HG02852 (cell line): ENCODE measurements around the gene CACNA1D.

ENCODE experiments used
- ATAC-seq: cut with Tn5 transposase; IDR thresholded peaks from one replicate; pipeline ENCODE4 v1.9.1; 2021; ENCODE audit warnings: mild to moderate bottlenecking, moderate library complexity; ENCODE audit not compliant: unreplicated experiment

The CACNA1D gene

DNA sequence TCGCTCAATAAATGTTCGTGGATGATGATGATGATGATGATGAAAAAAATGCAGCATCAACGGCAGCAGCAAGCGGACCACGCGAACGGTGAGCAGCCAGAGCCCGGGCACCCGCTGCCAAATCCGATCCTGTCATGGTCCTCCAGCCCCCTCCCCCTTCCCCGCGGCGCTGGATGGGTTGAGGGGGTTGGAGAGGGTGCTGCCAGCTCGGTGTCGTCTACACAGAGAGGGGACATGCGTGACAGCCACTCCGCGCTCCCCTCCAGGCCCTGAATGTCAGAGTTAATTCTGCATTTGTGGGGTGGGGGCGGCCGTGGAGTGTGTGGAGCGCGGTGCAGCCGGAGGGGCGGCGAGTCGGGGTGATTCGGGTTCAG lies 722 bp downstream of the CACNA1D start:
- no peak for ATAC-seq

DNA sequence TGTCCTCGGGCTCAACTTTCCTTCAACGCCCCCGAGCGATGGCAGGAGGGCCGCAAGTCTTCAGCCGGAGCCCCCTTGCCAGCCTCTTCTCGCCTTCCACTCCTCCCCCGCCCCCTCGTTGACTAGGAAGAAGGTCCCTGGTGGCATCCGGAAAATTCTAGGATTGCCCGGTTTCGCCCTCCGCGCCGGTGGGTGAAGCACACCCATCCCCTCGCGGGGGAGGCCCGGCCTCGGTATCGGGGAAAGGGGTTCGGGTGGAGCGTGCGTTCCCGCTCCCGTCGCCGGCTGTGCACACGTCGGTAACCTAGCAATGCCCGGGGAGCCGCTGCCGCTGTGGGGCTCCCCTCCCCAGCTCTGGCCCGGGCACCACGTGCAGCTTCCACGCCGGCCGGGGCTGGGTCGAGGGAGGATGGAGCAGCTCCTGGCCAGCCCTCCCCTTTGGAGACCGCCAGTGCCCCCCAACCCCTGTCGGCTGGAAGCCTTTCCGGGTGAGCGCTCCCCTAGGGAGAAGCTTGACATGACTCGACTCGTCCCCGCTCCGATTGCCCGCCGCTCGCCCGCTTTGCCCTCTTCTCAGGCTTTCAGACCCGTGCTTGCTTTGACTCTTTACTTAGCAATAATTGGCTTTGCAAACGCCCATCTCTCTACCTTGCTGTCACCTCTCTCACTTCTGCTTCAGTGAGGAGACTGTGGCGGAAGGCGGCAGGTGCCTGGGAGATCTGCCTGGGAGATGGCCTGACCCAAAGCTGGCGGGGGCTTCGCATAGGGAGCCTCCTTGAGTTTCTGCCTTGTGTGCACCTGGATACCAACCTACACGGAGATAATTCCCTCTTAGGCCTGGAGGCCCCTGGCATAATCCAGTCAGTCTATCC lies 1.3 kb downstream of the CACNA1D start:
- no peak for ATAC-seq

DNA sequence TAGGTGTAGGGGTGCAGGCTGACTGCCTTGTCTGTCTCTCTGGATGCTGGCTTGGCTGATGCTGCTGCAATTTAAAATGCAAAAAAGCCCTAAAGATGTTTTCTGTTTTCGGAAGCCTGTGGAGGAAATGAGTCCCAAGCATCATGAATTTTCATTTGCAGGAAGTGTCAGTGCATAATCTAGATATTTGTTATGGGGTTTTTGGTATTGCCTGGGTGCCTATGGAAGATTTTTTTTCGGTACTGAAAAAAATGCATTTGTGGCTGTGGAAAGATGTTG lies 1.9 kb downstream of the CACNA1D start:
- ATAC-seq: no peak

DNA sequence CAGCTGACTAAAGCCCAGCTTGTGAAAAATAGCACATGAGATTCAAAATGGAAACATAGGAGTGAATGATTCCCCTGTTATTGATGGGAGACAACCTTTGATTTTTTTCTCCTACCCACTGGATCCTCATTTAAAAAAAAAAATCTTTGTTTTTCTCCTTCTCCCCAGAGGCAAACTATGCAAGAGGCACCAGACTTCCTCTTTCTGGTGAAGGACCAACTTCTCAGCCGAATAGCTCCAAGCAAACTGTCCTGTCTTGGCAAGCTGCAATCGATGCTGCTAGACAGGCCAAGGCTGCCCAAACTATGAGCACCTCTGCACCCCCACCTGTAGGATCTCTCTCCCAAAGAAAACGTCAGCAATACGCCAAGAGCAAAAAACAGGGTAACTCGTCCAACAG lies 2.6 kb downstream of the CACNA1D start:
- no peak for ATAC-seq

DNA sequence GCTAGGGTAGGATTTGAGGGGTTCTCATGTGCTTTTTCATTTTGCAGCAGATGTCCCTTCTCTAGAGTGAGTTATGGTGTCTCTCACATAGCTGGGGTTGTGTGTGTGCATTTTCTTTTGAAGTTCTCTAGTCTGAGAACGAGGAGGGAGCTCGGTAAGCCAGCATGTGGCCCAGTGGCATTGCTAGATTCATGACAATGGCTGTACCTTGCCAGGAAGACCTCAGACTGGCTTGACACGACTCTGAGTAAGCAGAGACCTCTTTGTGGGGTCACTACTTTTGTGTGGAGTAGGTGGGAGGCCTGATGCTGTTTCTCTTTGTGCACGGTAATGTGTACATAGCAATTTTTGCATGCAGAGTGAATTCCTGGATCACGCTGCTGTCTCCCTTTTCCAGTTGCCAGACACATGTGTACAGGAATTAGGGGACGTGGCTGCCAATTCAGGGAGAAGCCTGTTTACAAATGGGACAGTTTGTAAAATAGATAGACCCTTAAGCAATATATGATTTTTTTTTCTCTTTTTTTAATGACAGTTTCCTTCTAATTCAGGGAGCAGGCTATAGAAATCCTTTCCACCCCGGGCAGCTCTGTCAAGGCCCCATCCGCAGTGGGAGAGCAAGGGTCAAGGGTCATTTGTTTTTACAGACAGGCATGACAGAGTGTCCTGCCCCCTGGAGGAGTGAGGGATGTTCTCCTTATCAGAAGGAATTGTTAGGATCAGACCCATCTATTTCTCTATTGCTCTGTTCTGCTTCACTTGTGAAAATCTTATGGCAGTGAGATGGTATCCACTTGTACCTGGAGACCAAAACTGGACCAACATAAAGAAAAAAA lies 4.6 kb downstream of the CACNA1D start:
- ATAC-seq: no peak

DNA sequence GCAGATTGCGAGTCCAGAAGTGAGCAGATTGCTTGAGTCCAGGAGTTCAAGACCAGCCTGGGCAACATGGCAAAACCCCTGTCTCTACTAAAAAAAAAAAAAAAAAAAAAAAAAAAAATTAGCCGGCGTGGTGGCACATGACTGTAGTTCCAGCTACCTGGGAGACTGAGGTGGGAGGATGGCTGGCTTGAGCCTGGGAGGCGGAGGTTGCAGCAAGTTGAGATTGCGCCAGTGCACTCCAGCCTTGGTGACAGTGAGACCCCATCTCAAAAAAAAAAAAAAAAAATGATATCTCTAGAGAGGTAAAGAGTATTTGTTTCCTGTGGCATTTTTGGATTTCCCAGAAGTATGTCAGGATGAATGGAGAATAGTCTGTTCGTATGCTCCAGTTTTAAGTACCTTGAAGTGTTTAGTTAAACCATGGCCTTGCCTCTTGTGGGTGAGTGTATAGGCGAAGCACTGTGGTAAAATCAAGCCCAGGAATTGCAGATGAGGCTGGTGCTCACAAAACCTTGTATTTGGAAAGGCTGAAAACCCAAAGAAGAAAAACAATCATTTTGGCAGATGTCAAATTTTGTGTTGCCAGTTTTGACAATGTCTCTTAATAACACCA lies 5.9 kb downstream of the CACNA1D start:
- ATAC-seq: no peak

DNA sequence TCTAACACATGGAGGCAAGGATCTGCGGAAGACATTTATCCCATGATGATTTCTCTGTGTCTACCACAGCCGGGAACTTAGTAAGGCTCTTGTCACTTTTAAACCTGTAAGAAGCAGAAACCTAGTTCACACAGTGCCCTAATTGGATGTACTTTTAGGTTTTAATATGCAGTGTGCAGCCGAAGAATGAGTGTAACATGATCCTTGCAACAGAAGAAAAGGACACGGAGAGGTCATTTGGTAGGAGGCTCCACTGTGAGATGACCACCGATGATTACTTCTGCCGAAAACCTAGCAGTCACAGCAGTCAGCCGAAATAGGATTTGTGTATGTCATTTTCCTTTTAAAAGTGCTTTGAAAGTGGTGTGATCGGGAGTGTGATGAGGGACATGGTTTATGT lies 6.8 kb downstream of the CACNA1D start:
- ATAC-seq: no peak

DNA sequence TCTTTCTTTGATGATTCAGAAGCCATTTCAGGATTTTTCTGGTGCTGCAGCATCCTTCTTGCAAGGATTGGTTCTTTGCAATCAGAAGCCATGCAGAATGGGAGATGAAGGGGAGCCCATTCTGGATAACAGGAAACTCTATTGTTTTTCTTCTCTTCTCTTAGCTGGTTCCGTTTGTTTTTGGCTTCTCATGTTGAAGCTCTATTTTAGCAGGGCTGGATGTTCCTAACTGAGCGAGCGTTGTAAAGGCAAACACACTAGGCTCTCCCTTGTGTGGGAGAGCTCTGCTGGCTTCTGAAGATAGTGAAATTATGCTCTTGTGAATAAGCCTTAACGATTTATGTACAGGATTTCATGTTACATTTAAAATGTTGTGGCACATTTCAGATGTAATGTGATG lies 8.3 kb downstream of the CACNA1D start:
- ATAC-seq: no peak

DNA sequence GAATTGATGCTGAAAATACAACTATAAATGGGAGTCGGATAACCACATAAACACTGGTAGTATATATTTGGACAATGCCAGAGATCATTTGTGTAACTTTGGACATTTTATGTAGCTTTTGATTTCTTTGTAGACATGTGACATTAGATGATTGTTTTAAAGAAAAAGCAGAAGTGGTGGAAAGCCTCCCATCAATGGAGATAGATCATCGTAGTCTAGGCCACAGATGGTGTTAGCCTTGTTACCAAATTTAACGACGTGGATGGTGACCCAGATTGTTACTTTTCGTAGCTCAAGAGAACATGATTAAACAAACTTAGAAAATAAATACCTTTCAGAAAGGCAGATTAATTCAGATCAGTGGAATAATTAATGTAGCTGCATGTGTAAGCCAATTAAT lies 8.8 kb downstream of the CACNA1D start:
- no peak for ATAC-seq

DNA sequence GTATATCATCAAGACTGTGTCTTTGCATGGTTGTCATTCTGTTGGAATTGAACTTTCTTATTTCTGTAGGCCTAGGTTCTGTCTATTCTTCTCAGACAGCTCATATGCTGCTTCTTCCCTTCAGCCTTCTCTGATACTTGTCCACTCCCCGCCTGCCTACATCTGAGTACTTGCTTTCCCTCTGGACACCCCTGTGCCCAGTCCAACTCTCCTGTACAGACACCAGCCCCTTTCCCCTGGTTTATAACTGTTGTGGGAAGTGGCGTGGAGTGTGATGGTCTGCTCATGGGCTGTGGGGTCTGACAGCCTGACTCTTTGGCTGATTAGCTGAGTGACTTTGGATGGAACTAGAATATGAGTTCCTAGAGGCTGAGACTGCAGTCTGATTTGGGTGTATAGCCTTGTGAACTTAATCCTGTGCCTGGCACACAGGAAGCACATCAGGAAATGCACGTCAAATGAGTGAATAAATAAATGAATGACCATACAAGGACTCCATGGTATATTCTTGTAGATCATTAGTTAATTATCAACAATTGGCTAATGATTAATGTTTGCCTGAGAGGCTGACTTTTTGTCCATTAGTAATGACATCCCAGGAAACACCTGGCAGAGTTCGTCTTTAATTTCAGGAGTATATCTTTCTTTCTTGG lies 11.8 kb downstream of the CACNA1D start:
- ATAC-seq: no peak

DNA sequence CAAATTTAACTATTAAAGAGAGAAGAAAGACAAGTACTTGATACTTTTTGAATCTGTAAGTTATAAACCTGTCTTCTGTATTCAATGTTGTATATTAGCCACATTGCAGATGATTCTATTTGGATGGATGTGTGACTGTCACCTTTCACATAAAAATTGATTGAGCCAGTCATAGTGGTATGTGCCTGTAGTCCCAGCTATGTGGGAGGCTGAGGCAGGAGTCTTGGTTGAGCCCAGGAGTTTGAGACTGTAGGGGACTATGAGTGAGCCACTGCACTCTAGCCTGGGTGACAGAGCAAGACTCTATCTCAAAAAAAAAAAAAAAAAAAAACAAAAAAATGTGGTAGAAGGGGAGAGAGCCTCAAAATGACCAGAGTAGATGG lies 12.3 kb downstream of the CACNA1D start:
- ATAC-seq: no peak

DNA sequence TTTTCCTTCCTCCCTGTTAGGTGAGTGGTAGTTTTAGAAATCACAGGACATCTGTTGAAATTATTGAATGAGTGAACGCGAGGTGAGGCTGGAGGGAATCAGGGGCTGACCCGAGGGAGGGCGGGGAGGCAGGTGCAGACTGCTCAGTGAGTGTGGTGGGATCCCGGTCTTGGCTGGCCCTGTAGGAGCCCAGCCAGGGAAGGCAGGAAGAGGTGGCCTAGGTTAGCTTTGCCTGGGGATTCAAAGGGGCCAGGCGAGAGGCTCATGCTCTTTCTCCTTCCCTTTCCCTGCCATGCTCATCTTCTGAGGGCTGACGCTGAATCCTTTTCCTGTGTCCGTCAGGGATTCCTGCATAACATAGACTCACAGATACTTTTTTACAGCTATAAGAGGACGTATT lies 15.1 kb downstream of the CACNA1D start:
- ATAC-seq: no peak

DNA sequence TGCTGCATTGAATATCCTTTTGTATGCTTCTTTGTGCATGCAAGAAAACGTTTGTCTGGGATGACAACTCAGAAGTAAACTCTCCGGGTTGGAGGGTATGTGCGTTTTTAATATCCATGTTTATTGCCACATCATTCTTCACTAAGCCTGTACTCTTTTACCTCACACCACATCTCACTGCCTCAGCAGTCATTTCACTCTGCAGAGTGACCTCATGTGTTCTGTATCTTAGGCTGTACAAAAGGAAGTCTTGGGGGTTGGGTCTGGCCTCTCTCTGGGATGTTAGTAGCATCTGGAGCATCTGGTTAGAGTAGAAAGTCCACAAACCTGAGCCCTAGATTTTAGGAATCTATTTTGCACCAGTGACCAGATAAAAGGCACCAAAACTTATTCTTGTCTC lies 16.1 kb downstream of the CACNA1D start:
- ATAC-seq: no peak

DNA sequence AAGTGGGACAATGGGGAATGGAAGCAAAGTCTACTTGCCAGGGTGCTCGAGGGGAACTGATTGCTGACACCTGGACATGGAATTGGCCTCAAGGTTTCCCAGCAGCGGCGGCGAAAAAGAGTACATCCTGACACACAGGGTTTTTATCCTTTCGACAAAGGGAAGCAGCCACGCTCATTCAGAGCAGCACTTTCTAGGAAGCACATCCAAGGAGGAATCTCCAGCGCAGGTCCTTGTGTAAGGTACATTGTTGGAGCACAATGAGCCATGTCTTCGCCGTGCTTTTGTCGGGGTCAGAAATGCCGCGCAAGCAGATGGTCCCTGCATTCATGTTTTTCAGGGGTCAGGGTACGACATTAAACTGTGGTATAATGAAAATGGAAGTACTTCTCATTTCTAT lies 16.8 kb downstream of the CACNA1D start:
- ATAC-seq: no peak

DNA sequence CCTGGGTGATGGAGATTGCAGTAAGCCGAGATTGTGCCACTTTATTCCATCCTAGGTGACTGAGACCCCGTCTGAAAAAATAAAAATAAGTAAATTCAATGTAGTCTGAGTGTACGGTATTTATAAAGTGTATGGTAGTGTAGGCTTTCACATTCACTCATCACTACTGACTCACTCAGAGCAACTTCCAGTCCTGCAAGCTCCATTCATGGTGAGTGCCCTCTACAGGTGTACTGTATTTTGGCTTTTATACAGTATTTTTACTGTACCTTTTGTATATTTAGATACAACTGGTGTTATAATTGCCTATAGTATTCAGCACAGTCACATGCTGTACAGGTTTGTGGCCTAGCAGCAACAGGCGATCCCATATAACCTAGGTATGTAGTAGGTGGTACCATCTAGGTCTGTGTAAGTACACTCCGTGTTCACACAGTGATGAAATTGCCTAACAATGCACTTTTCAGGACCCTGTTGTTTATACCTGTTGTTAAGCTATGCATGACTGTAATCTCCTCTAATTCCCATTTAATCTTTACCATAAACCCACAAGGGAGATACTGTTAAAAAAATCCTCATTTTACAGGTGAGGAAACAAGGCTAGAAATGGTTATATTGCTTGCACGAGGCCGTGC lies 19.3 kb downstream of the CACNA1D start:
- ATAC-seq: no peak

DNA sequence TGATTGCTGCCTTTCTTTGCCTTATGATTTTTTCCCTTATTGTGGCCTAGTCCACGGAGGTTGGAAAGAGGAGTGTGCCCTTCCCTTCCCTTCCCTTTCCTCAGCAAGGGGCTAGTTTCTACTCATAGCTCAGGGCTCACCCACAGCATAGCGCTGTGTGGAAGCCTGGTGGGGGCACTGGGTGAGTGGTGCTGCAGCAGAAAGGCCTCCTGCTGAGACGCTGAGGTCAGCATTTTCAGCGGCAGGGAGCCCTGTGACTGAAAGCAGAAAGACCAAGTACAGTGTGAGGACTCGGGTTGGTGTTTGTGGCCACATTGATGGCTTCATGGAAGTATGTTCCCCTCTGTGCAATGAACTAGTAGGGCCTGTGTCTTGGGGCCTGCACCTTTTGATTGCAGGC lies 21.9 kb downstream of the CACNA1D start:
- no peak for ATAC-seq

DNA sequence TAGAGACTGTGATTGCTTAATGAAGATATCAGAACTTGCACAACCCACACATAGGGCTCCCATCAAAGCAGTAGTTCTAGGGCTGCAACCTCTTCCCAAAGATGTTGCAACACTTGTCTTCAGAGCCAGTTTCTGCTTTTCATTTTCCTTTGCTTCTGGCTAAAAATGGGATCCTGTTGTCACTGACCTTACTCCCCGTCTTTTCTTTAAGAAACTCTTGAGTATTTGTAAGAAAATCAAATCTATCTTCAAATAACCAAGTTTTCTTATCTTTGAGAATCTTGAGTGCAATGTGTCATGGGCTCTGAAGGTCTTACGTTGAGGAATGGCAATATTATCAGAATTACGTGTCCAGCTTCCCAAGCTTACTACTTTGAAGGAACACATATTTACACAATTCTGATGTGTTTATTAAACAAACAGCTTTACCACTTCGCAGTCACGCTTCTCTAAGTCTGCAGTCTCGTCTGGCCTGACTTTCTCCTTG lies 24.1 kb downstream of the CACNA1D start:
- ATAC-seq: no peak

DNA sequence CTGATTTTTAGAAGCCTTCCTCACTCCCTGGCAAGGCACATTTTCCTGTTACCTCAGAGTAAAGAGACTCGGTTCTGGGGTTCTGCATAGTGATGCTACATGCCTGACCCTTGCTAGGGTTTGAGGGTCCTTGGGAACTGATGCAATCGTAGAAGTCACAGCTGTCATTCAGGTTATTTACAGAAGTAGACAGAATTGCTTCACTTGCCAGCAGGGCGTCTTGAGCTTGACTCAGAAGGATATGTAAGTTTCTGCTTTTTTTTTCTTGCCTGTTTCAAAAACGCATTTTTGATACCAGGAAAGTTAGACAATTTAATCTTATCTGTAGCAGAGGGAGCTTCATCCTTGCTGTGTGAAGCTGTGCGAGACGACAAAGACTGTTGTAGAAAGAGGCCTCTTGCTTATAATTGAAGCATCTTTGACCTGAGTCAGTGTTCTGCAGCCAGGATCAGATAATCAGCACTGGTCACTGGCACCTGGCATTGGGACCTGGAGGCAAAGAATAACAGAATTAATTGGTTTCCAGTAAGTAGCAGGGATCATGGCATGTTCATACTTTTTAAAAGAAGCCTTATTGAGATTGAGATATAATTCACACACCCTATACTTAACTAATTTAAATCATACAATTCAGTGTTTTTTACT lies 24.8 kb downstream of the CACNA1D start:
- ATAC-seq: no peak

DNA sequence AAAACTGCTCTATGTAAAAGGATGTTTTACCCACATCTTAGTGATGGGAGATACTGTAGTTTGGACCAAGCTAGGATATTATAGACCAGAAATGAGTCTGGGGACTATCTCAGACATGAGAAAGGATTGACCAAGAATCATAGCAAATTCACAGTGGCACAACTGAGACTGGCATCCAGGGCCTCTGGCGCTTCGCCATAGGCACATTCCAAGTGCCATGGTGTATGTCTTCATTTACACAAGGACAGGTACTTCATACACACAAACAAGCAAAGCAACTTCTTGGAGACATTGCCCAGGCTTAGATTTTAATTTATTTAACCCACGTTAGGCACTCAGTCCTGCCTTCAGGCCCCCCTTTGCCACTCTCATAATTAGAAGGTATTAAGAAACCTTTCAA lies 28.9 kb downstream of the CACNA1D start:
- no peak for ATAC-seq

DNA sequence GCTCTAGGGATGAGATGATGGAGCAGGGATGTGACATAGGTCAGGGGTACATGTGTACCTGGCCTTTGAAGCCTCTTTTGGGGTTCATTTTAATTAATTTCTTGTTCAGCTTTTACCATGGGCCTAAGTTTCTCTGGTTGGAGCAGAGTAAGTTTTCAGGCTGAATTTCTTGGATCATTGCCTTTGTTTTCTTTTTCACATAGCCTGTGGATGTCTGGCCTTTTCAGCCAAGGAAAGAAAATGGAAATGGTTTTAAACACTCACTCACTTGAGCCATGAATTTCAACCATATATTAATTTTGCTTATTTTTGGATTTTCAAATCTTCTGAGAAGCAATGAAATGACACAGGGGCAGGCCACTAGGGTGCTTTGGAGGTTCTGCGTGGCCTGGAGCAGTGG lies 30.2 kb downstream of the CACNA1D start:
- ATAC-seq: no peak
